ENCODE results near the gene CLDN5.

CLDN5 gene

DNA sequence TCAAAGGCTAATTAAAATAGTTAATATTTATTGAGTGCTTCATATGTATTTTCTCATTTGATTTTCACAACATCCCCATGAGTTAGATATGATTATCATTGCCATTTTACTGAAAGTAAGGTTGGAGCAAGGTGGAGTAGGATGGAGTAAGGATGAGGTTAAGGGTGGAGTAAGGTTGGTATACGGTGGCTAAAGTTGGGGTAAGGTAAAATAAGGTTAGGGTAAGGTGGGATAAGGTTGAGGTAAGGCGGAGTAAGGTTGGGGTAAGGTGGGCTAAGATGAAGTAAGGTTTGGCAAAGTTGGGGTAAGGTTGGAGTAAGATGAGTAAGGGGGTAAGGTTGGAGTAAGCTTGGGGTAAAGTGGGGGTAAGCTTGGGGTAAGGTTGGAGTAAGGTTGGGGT lies 45.8 kb upstream of the CLDN5 start:
- Histone ChIP-seq H3K27ac (ENCODE audit: low read length) (no peak overlapping the region), H3K9me3 (ENCODE audit: insufficient read depth, low read length, severe bottlenecking) (no peaks in the 10 kb centered on the region), H3K36me3 (ENCODE audit: insufficient read depth, low read length) (no peaks in the 10 kb centered on the region), H2AFZ (ENCODE audit: low read depth, low read length) (no peak overlapping the region), H3K4me1 (ENCODE audit: insufficient read depth, low read length) (no peaks in the 10 kb centered on the region), H3K27me3 (ENCODE audit: insufficient read depth, low read length, poor library complexity) (peaks cover 6% of the 10 kb centered on the region), H3K4me3 (ENCODE audit: low read depth in 1 of 2, low read length in 2 of 2) (no peak overlapping the region), H3K9ac (ENCODE audit: low read depth, low read length) (no peak overlapping the region), H4K20me1 (ENCODE audit: insufficient read depth, low read length) (no peaks in the 10 kb centered on the region), H3K4me2 (ENCODE audit: insufficient read depth, low read length) (no peak overlapping the region), H3K79me2 (ENCODE audit: insufficient read depth, low read length) (no peaks in the 10 kb centered on the region)
- no peak for DNase-seq
- no peak for TF ChIP-seq EZH2 (IDR thresholded peaks at IDR 0.05; ENCODE audit: borderline replicate concordance, low read depth, low read length, severe bottlenecking)
- TF ChIP-seq, protein P1, sequence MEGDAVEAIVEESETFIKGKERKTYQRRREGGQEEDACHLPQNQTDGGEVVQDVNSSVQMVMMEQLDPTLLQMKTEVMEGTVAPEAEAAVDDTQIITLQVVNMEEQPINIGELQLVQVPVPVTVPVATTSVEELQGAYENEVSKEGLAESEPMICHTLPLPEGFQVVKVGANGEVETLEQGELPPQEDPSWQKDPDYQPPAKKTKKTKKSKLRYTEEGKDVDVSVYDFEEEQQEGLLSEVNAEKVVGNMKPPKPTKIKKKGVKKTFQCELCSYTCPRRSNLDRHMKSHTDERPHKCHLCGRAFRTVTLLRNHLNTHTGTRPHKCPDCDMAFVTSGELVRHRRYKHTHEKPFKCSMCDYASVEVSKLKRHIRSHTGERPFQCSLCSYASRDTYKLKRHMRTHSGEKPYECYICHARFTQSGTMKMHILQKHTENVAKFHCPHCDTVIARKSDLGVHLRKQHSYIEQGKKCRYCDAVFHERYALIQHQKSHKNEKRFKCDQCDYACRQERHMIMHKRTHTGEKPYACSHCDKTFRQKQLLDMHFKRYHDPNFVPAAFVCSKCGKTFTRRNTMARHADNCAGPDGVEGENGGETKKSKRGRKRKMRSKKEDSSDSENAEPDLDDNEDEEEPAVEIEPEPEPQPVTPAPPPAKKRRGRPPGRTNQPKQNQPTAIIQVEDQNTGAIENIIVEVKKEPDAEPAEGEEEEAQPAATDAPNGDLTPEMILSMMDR (IDR thresholded peaks at IDR 0.05; ENCODE audit: borderline replicate concordance, extremely low read depth, low read length, poor library complexity, severe bottlenecking), result no peak
- ATAC-seq (ENCODE audit: insufficient read depth, low read depth), result no peak

DNA sequence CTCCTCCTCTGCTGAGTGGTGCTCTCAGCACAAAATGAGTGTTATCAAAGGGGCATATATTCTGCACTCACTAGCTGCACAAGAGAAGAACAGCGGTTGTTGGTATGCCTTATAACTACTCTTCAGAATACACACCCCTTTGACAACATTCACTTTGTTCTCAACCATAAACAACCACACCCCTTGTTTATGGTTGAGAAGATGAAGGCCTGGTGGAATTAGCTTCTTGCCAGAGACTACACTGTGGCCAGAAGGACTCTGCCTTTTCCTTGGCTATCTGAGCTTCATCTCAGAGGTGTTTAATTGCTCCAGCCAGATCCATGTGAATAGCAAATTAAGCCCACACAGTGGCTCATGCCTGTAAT lies 45.0 kb upstream of the CLDN5 start:
- Histone ChIP-seq H3K4me2 (ENCODE audit: insufficient read depth, low read length) (no peak overlapping the region), H3K9ac (ENCODE audit: low read depth, low read length) (no peak overlapping the region), H3K4me3 (ENCODE audit: low read depth in 1 of 2, low read length in 2 of 2) (no peak overlapping the region), H2AFZ (ENCODE audit: low read depth, low read length) (no peak overlapping the region), H3K79me2 (ENCODE audit: insufficient read depth, low read length) (no peaks in the 10 kb centered on the region), H4K20me1 (ENCODE audit: insufficient read depth, low read length) (no peaks in the 10 kb centered on the region), H3K36me3 (ENCODE audit: insufficient read depth, low read length) (no peaks in the 10 kb centered on the region), H3K27me3 (ENCODE audit: insufficient read depth, low read length, poor library complexity) (peaks cover 6% of the 10 kb centered on the region), H3K9me3 (ENCODE audit: insufficient read depth, low read length, severe bottlenecking) (no peaks in the 10 kb centered on the region), H3K4me1 (ENCODE audit: insufficient read depth, low read length) (no peaks in the 10 kb centered on the region), H3K27ac (ENCODE audit: low read length) (no peak overlapping the region)
- TF ChIP-seq, protein P1 (IDR thresholded peaks at IDR 0.05; ENCODE audit: borderline replicate concordance, extremely low read depth, low read length, poor library complexity, severe bottlenecking), result no peak
- TF ChIP-seq EZH2 (IDR thresholded peaks at IDR 0.05; ENCODE audit: borderline replicate concordance, low read depth, low read length, severe bottlenecking), result no peak
- no peak for ATAC-seq (ENCODE audit: insufficient read depth, low read depth)
- no peak for DNase-seq

DNA sequence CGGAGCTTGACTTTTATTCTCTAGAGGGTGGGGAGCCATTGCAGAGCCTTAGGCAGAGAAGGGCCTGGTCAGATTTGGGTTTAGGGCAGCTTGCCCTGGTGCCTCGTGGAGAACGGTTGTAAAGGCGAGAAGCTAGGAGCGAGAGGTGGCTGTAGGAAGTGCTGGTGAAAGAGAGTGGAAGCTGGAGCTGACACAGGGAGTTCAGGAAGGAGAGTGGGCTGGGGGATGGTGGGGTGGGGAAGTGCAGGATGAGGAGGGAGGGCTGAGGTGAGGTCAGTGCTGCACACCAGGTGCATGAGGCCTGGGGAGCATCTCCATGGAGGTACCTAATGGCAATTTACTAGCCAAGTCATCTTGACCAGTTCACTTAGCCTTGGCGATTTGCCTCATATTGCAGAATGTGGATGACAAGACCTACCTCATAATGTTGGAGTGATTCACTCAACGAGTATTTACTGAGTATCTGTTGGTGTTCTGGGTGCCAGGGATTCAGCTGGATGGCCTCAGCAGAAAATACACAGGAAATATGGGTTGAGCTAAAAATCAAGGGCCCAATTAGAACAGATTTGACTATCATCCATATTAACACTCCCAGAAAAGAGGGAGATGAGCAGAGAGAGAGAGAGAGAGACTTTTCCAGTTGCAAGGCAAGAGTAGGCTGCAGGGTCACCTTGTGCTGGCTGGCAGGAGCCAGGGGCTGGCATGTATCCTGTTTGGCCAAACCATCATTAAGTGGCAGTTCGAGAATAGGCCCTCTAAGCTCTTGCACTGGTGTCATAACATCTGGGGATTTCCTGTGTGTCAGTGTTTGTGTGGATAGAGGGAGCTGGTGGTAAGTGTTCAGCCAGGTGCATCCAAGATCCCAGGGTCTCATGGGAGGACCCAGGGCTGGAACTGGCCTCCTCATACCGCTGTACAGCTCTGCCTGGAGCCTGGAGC lies 44.4 kb upstream of the CLDN5 start:
- Histone ChIP-seq H3K27me3 (ENCODE audit: insufficient read depth, low read length, poor library complexity) (no peaks in the 10 kb centered on the region), H3K4me1 (ENCODE audit: insufficient read depth, low read length) (no peaks in the 10 kb centered on the region), H3K36me3 (ENCODE audit: insufficient read depth, low read length) (no peaks in the 10 kb centered on the region), H3K9me3 (ENCODE audit: insufficient read depth, low read length, severe bottlenecking) (no peaks in the 10 kb centered on the region), H2AFZ (ENCODE audit: low read depth, low read length) (no peak overlapping the region), H3K27ac (ENCODE audit: low read length) (no peak overlapping the region), H3K4me3 (ENCODE audit: low read depth in 1 of 2, low read length in 2 of 2) (no peak overlapping the region), H4K20me1 (ENCODE audit: insufficient read depth, low read length) (no peaks in the 10 kb centered on the region), H3K79me2 (ENCODE audit: insufficient read depth, low read length) (no peaks in the 10 kb centered on the region), H3K4me2 (ENCODE audit: insufficient read depth, low read length) (no peak overlapping the region), H3K9ac (ENCODE audit: low read depth, low read length) (no peak overlapping the region)
- TF ChIP-seq, protein P1 (IDR thresholded peaks at IDR 0.05; ENCODE audit: borderline replicate concordance, extremely low read depth, low read length, poor library complexity, severe bottlenecking), result no peak
- no peak for DNase-seq
- ATAC-seq (ENCODE audit: insufficient read depth, low read depth), result no peak

Measured in DND-41 (cell line).